Smooth muscle cell (in vitro differentiated cells): Measurements from ENCODE around the gene YWHAQ. TPM values are rescaled to one million over a fixed set of nuclear protein-coding genes. Genes with fewer than 3 reads are reported as not detected.

Experiments used
- DNase-seq: peaks from one replicate; lab custom pipeline; 2025; ENCODE audit not compliant: unreplicated experiment; lab: John Stamatoyannopoulos, UW
- H2AFZ ChIP-seq: fragments of 200-600 bp; sonication (generic); 2 replicates; pipeline ENCODE4 v1.6.0; 2016; ENCODE audit warnings: antibody characterized with exemption, low read depth, mild to moderate bottlenecking
- H3F3A ChIP-seq: fragments of 200-600 bp; sonication (generic); 2 replicates; pipeline ENCODE4 v1.6.0; 2017; ENCODE audit warnings: antibody characterized with exemption, low read depth
- H3K27ac ChIP-seq: fragments of 200-600 bp; sonication (generic); 2 replicates; pipeline ENCODE4 v1.5.1; 2016; ENCODE audit warnings: low read depth, mild to moderate bottlenecking
- H3K27me3 ChIP-seq: fragments of 200-600 bp; sonication (generic); 2 replicates; pipeline ENCODE4 v1.6.1; 2016; ENCODE audit warnings: low read depth, mild to moderate bottlenecking
- H3K36me3 ChIP-seq: fragments of 200-600 bp; sonication (generic); 2 replicates; pipeline ENCODE4 v1.5.1; 2016; ENCODE audit warnings: low read depth
- H3K4me1 ChIP-seq: fragments of 200-600 bp; sonication (generic); 2 replicates; pipeline ENCODE4 v1.5.1; 2016; ENCODE audit warnings: low read depth
- H3K4me2 ChIP-seq: fragments of 200-600 bp; sonication (generic); 2 replicates; pipeline ENCODE4 v1.6.0; 2016; ENCODE audit warnings: mild to moderate bottlenecking
- H3K4me3 ChIP-seq: fragments of 200-600 bp; sonication (generic); 2 replicates; pipeline ENCODE4 v1.5.1; 2016; ENCODE audit warnings: mild to moderate bottlenecking
- H3K79me2 ChIP-seq: fragments of 200-600 bp; sonication (generic); 2 replicates; pipeline ENCODE4 v1.6.0; 2016; ENCODE audit warnings: low read depth, mild to moderate bottlenecking
- H3K9ac ChIP-seq: fragments of 200-600 bp; sonication (generic); 2 replicates; pipeline ENCODE4 v1.6.0; 2016; ENCODE audit warnings: low read depth
- H3K9me3 ChIP-seq: fragments of 200-600 bp; sonication (generic); replicated peaks from 2 replicates; pipeline ENCODE4 v1.5.1; 2016; ENCODE audit warnings: low read depth
- H4K20me1 ChIP-seq: fragments of 200-600 bp; sonication (generic); 2 replicates; pipeline ENCODE4 v1.6.0; 2016; ENCODE audit warnings: low read depth
- CTCF ChIP-seq: fragments of 200-600 bp; sonication (generic); IDR thresholded peaks from 2 replicates; pipeline ENCODE4 v1.5.1; 2017; ENCODE audit warnings: borderline replicate concordance, mild to moderate bottlenecking, antibody characterized with exemption; ENCODE audit not compliant: insufficient read depth, poor library complexity, severe bottlenecking
- WGBS: methylation state at CpG from one replicate; pipeline ENCODE4 v1.1.7; 2016; ENCODE audit warnings: low lambda C conversion rate; 5-methylcytosine and 5-hydroxymethylcytosine counted together
- polyA plus RNA-seq: library from polyadenylated mRNA; unstranded; fragments of >200 nt; fragmentation: Nextera tagmentation; extraction: Ambion mirVana; gene quantifications from 2 replicates; pipeline ENCODE4 v1.2.1, GENCODE V29; 2016
- total RNA-seq: library from RNA; depleted of rRNA; stranded (reverse); fragments of >200 nt; gene quantifications from 2 replicates; pipeline ENCODE4 v1.2.3, GENCODE V29; 2014

Gene YWHAQ
- total and polyA plus RNA-seq, 2 experiments from 2014 or later, result 300 to 417 TPM

GRCh38 chr2:9675415-9676351 is 44.9 kb upstream of the YWHAQ start:
- DNase-seq, result no peak
- peak overlapping the region; percentile 86 for H3K27ac ChIP-seq
- peak overlapping the region; percentile 83 for H2AFZ ChIP-seq

GRCh38 chr2:9674891-9675414 is 44.2 kb upstream of the YWHAQ start:
- peaks cover 14% of the 10 kb centered on the region for H3K4me1 ChIP-seq
- no peaks in the 10 kb centered on the region for H4K20me1 ChIP-seq
- no peaks in the 10 kb centered on the region for H3K9me3 ChIP-seq
- H3K27ac ChIP-seq, result peak overlapping the region; percentile 86
- 60% methylated on average over 5 of the region's 5 CpGs for WGBS
- no peaks in the 10 kb centered on the region for H3K79me2 ChIP-seq
- H3K27me3 ChIP-seq, result no peaks in the 10 kb centered on the region
- TF ChIP-seq CTCF, result no peak
- peaks cover 6% of the 10 kb centered on the region for H3F3A ChIP-seq
- H3K9ac ChIP-seq, result peak overlapping the region; percentile 34
- peak overlapping the region; percentile 82 for H3K4me2 ChIP-seq
- no peaks in the 10 kb centered on the region for H3K36me3 ChIP-seq
- DNase-seq, result no peak
- peak overlapping the region; percentile 83 for H2AFZ ChIP-seq
- peak overlapping the region; percentile 20 for H3K4me3 ChIP-seq

More at GRCh38 chr2:9675415-9676351, 44.9 kb upstream of the YWHAQ start:
- Histone ChIP-seq H3K27me3 (no peaks in the 10 kb centered on the region), H4K20me1 (no peaks in the 10 kb centered on the region), H3K79me2 (no peaks in the 10 kb centered on the region), H3K36me3 (no peaks in the 10 kb centered on the region), H3K4me2 (peak overlapping the region; percentile 82), H3F3A (peaks cover 6% of the 10 kb centered on the region), H3K4me3 (peak overlapping the region; percentile 20), H3K4me1 (peaks cover 14% of the 10 kb centered on the region), H3K9ac (peak overlapping the region; percentile 52), H3K9me3 (no peaks in the 10 kb centered on the region)
- WGBS, result 15% methylated on average over 14 of the region's 14 CpGs
- no peak for TF ChIP-seq CTCF

- H3K36me3 ChIP-seq, result no peaks in the 10 kb centered on the region
- no peak for DNase-seq
- no peak overlapping the region for H3K4me3 ChIP-seq
- no peak for TF ChIP-seq CTCF
- no peak overlapping the region for H3K4me2 ChIP-seq
- H3F3A ChIP-seq, result peaks cover 6% of the 10 kb centered on the region
- no peaks in the 10 kb centered on the region for H4K20me1 ChIP-seq
- H3K9me3 ChIP-seq, result no peaks in the 10 kb centered on the region
- no peak overlapping the region for H3K9ac ChIP-seq
- H3K27me3 ChIP-seq, result no peaks in the 10 kb centered on the region
- H3K27ac ChIP-seq, result no peak overlapping the region
- H2AFZ ChIP-seq, result no peak overlapping the region
- WGBS, result 87% methylated on average over 6 of the region's 6 CpGs
- H3K79me2 ChIP-seq, result no peaks in the 10 kb centered on the region
- peaks cover 14% of the 10 kb centered on the region for H3K4me1 ChIP-seq
Measured at GRCh38 chr2:9673914-9674481, 43.2 kb upstream of the YWHAQ start.
